C4-2B (cell line): Measurements from ENCODE around the gene ETV3.
A peak's percentile ranks its signal among the peaks of the same experiment; 100 is the strongest.

ENCODE experiments used
- H3K27ac ChIP-seq: fragments of 450-650 bp; 2 replicates; pipeline ENCODE4 v1.5.1; 2017
- ZFX ChIP-seq: fragments of 450-650 bp; IDR thresholded peaks from 2 replicates; pipeline ENCODE4 v1.6.1; 2017
- TF ChIP-seq, protein P1 (sequence below): fragments of 450-650 bp; conservative IDR thresholded peaks from 2 replicates; pipeline ENCODE4 v1.5.1; 2017; ENCODE audit warnings: mild to moderate bottlenecking

ETV3 gene

GRCh38 chr1:157080714-157081113 lies 57.5 kb downstream of the ETV3 start:
- no peak overlapping the region for H3K27ac ChIP-seq
- TF ChIP-seq, protein P1, sequence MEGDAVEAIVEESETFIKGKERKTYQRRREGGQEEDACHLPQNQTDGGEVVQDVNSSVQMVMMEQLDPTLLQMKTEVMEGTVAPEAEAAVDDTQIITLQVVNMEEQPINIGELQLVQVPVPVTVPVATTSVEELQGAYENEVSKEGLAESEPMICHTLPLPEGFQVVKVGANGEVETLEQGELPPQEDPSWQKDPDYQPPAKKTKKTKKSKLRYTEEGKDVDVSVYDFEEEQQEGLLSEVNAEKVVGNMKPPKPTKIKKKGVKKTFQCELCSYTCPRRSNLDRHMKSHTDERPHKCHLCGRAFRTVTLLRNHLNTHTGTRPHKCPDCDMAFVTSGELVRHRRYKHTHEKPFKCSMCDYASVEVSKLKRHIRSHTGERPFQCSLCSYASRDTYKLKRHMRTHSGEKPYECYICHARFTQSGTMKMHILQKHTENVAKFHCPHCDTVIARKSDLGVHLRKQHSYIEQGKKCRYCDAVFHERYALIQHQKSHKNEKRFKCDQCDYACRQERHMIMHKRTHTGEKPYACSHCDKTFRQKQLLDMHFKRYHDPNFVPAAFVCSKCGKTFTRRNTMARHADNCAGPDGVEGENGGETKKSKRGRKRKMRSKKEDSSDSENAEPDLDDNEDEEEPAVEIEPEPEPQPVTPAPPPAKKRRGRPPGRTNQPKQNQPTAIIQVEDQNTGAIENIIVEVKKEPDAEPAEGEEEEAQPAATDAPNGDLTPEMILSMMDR = no peak

DNA sequence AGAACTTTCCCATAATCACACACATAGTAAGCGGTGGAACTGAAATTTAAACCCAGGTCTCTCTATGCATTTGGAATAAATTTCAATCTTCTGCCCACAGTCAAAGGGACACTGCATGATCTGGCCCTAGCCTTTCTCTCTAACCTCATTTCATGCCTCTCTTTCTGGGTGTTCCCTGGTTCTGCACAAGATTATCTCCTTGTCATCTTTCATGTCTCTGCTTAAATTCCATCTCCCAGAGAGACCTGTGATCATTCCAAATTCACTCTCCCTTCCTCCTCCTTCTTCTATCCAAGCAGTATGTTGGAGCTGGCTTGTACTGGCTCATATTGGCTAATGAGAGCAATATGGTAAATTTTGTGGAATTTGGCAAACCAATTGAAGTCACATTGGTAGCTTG lies 60.8 kb downstream of the ETV3 start:
- no peak overlapping the region for H3K27ac ChIP-seq
- TF ChIP-seq, protein P1 = no peak
- TF ChIP-seq ZFX = no peak

- TF ChIP-seq, protein P1 = peak; percentile 67
- no peak for TF ChIP-seq ZFX
- H3K27ac ChIP-seq = no peak overlapping the region
Observed at GRCh38 chr1:157073944-157074685, 64.1 kb downstream of the ETV3 start.
